Measurements from ENCODE around the gene SLC33A1.
"Not testable (repeated sequence)": the region's sequence is repeated elsewhere in the genome, so short reads cannot be mapped to it uniquely, and the experiment has no call there.

SLC33A1 gene

DNA sequence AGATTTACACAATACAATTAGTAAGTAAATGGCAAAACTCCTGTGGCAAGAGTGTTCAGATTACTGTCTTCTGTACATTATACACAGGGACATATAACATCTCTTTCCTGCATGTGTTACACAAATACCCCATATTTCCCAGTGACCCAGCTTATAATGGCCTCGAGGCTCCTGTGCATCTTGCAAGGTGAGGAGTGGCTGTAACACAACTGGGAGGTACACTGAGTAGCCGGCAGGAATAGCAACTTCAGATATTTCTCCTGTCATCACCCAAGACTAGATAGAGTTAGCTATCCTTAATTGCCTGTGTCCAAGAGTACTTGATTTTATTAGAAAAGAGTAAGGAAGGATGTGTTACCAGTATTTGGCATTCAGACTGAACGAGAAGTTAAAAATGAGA, 21.8 kb upstream of the SLC33A1 start:
- Histone ChIP-seq H3K9ac (ENCODE audit: low read length) (no peak overlapping the region), H3K4me1 (ENCODE audit: control insufficient read depth, low read depth, low read length) (peaks cover 11% of the 10 kb centered on the region), H3K36me3 (ENCODE audit: control insufficient read depth, low read depth, low read length) (no peaks in the 10 kb centered on the region), H3K27ac (ENCODE audit: low read length) (no peak overlapping the region), H3K9me3 (ENCODE audit: control insufficient read depth, low read depth, low read length) (no peaks in the 10 kb centered on the region), H3K4me3 (ENCODE audit: low read length) (no peak overlapping the region), H3K27me3 (ENCODE audit: control insufficient read depth, insufficient read depth, low read length) (no peaks in the 10 kb centered on the region)

DNA sequence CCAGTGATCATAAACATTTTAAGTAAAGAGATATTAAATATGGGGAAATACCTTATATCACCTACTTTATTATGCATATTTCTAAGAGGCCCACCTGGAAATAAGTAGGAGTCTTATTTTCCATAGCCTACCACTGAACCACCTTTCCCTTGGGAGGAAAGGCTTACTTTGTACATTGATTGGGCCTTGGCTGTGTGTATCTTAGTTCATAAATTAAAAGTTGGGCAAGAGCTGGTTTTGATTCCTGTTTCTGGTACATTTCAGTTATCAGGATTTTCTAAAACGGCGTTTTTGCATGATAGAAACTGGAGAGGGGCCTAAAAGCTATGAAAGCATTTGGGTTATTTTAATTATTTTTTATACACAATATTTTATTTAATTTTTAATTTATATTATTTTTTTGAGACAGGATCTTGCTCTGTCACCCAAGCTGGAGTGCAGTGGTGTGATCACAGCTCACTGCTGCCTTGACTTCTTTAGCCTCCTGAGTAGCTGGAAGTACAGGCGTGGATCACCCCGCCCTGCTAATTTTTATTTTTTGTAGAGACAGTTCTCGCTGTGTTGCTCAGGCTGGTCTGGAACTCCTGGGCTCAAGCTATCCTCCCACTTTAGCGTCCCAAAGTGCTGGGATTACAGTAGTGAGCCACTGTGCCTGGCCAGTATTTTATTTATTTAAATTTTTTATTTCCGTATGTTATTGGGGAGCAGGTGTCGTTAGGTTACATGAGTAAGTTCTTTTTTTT, 18.8 kb upstream of the SLC33A1 start:
- Histone ChIP-seq H3K4me1 (ENCODE audit: control insufficient read depth, low read depth, low read length) (peaks cover 19% of the 10 kb centered on the region), H3K9me3 (ENCODE audit: control insufficient read depth, low read depth, low read length) (no peaks in the 10 kb centered on the region), H3K27ac (ENCODE audit: low read length) (no peak overlapping the region), H3K36me3 (ENCODE audit: control insufficient read depth, low read depth, low read length) (no peaks in the 10 kb centered on the region), H3K27me3 (ENCODE audit: control insufficient read depth, insufficient read depth, low read length) (no peaks in the 10 kb centered on the region), H3K4me3 (ENCODE audit: low read length) (peak overlapping the region; percentile 87), H3K9ac (ENCODE audit: low read length) (peak overlapping the region; percentile 94)

DNA sequence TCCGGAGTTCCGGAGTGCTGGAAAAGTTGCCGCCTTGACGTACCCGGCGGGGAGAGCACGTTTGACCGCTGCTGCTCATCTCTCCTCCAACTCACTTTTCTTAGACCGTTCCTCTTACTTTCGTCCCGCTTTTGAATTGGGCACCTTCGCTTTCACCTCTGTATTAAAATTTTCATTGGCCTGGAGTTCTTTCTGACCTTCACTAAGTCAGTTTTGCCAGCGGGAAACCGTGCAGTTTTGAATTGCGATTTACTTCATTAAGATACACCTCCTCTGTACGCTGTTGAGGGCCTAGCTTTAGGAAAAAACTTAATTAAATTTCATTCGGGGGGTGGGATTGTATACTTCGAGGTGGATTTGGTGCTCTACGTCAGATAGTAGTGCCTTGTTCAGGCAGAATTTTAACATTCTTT, 17.5 kb upstream of the SLC33A1 start:
- peak overlapping the region; percentile 87 for H3K4me3 ChIP-seq (ENCODE audit: low read length)
- H3K27ac ChIP-seq (ENCODE audit: low read length) = no peak overlapping the region
- peak overlapping the region; percentile 94 for H3K9ac ChIP-seq (ENCODE audit: low read length)
- no peaks in the 10 kb centered on the region for H3K36me3 ChIP-seq (ENCODE audit: control insufficient read depth, low read depth, low read length)
- H3K27me3 ChIP-seq (ENCODE audit: control insufficient read depth, insufficient read depth, low read length) = no peaks in the 10 kb centered on the region
- no peaks in the 10 kb centered on the region for H3K9me3 ChIP-seq (ENCODE audit: control insufficient read depth, low read depth, low read length)
- H3K4me1 ChIP-seq (ENCODE audit: control insufficient read depth, low read depth, low read length) = peaks cover 11% of the 10 kb centered on the region

DNA sequence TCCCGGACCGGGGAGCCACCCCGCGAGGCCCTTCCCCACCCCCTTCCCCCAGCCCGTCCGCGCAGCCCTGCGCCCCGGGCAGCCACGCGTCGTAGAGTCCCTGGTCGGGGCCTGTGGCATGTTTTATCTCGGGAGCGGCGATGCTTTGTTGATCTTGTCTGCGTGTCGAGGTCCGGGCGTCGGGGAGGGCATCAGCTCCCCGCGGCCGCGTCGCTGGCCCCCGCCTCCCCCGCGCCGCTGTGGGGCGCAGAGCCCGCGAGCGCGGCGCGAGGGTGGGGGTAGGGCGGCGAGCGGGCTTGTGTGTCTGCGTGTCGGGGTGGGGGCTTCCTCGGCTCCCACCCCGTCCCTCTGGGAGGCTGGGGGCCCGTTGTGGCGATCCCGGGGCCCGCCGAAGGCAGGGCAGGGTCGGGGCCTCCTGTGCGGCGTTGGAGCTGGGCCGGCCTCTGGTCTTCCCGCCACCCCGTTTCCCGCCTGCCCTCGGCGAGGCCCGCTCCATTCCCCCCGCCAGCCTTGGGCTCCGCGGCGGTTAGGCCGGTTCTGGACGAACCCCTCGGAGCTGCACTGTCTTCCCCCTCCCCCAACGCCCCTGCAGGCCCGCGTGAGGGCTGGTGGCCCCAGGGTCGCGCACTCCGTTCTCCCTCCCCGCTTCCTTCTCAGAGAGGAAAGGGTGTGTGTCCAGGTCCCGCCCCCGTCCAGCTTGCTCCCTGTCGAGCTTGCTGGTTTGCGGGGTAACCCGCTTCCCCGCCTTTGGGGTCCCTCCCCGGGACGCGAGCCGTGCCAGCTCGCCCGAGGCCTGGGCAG, 16.9 kb upstream of the SLC33A1 start:
- Histone ChIP-seq H3K27me3 (ENCODE audit: control insufficient read depth, insufficient read depth, low read length) (no peaks in the 10 kb centered on the region), H3K4me1 (ENCODE audit: control insufficient read depth, low read depth, low read length) (peaks cover 11% of the 10 kb centered on the region), H3K9me3 (ENCODE audit: control insufficient read depth, low read depth, low read length) (no peaks in the 10 kb centered on the region), H3K27ac (ENCODE audit: low read length) (peak overlapping the region; percentile 83), H3K4me3 (ENCODE audit: low read length) (peak overlapping the region; percentile 87), H3K36me3 (ENCODE audit: control insufficient read depth, low read depth, low read length) (no peaks in the 10 kb centered on the region), H3K9ac (ENCODE audit: low read length) (peak overlapping the region; percentile 94)

DNA sequence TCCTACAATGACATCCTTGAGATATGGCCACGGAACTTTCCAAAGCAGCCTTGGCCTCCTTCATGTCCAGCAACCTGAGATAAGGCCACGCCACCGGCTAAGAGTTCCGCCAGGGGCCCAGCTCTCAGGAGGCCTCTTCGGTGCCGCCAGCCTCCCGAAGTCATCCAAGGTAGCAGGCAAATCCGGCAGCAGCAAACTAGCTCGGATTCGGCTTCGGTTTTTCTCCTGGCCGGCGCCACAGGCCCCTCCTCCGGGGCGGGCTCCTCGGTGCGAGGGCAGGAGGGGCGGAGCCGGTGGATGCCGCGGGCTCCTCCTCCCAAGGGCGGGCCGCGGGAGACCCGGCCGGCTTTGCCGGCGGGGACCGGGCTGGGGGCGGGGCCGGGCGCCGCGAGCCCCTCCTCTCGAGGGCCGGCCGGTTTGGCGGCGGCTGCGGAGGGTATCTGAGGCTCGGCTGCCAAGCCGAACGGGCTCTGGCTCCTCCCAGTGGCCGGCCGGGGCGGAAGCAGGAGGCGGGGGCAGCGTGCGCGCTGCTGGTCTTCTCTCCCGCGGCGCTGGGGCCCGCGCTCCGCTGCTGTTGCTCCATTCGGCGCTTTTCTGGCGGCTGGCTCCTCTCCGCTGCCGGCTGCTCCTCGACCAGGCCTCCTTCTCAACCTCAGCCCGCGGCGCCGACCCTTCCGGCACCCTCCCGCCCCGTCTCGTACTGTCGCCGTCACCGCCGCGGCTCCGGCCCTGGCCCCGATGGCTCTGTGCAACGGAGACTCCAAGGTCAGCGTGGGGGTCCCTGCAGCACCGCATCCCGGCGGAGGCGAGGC, 16.1 kb upstream of the SLC33A1 start, which contains the start of gene GMPS:
Gene GMPS, plus strand, starts transcription at position 518 of the 812 bp plus-strand sequence. Its CDS starts 221 bp downstream, at position 739.
- peak within 1 kb of the TSS; percentile 83 for H3K27ac ChIP-seq (ENCODE audit: low read length)
- no peaks in the 10 kb centered on the region for H3K27me3 ChIP-seq (ENCODE audit: control insufficient read depth, insufficient read depth, low read length)
- no peaks in the 10 kb centered on the region for H3K36me3 ChIP-seq (ENCODE audit: control insufficient read depth, low read depth, low read length)
- H3K9me3 ChIP-seq (ENCODE audit: control insufficient read depth, low read depth, low read length) = no peaks in the 10 kb centered on the region
- H3K9ac ChIP-seq (ENCODE audit: low read length) = peak within 1 kb of the TSS; percentile 94
- H3K4me3 ChIP-seq (ENCODE audit: low read length) = peak within 1 kb of the TSS; percentile 87
- H3K4me1 ChIP-seq (ENCODE audit: control insufficient read depth, low read depth, low read length) = peaks cover 11% of the 10 kb centered on the region

DNA sequence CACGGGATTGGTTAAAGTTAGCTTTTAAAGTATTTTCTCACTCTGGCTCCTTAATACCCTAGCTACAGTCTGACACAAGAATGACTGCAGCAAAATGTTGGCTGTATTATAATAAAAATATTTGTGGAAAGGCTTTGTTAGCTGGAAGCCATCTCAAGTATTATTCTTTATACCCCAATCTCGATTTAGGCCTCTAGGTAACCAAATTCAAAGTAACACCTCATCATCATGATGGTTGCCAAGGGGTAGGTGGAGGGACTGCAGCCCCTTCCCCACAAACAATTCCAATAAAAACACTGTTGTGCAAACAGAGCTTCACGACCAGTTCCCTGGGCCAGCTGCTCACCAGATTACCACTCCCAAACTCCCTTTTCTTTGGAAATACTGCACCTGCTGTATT, 15.5 kb upstream of the SLC33A1 start:
- H3K36me3 ChIP-seq (ENCODE audit: control insufficient read depth, low read depth, low read length) = no peaks in the 10 kb centered on the region
- no peaks in the 10 kb centered on the region for H3K27me3 ChIP-seq (ENCODE audit: control insufficient read depth, insufficient read depth, low read length)
- peak overlapping the region; percentile 70 for H3K9ac ChIP-seq (ENCODE audit: low read length)
- no peaks in the 10 kb centered on the region for H3K9me3 ChIP-seq (ENCODE audit: control insufficient read depth, low read depth, low read length)
- H3K4me1 ChIP-seq (ENCODE audit: control insufficient read depth, low read depth, low read length) = peaks cover 11% of the 10 kb centered on the region
- H3K4me3 ChIP-seq (ENCODE audit: low read length) = peak overlapping the region; percentile 69
- peak overlapping the region; percentile 72 for H3K27ac ChIP-seq (ENCODE audit: low read length)

DNA sequence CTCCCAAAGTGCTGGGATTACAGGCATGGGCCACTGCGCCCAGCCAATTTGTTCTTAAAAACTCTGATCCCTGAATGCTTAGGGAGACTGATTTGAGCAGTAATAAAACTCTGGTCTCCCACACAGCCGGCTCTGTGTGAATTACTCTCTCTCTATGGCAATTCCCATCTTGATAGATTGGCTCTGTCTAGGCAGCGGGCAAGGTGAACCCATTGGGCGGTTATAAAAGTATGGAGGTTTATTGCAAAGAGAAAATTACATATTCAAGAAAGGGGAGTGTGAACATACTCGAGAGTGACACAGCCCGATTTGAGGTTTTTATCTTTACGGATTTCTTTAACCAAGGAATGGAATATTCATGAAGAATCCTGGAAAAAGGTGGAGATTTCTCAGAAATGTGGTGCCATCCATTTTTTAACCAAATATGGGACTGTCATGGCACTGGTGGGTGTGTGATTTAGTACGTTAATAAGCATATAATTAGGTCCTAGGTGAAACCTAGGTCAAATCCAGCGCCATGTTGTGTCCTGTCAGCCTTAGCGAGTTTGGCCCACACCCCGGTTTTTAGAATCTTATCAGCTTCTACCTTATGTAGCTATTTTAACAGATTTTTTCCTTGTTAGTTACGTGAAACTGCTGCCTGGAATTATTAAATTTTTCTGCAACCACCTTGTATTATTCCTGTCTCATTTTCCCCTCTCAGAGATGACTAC, 9.0 kb upstream of the SLC33A1 start:
- H3K36me3 ChIP-seq (ENCODE audit: control insufficient read depth, low read depth, low read length) = no peaks in the 10 kb centered on the region
- H3K9me3 ChIP-seq (ENCODE audit: control insufficient read depth, low read depth, low read length) = no peaks in the 10 kb centered on the region
- H3K4me3 ChIP-seq (ENCODE audit: low read length) = no peak overlapping the region
- H3K27me3 ChIP-seq (ENCODE audit: control insufficient read depth, insufficient read depth, low read length) = no peaks in the 10 kb centered on the region
- no peak overlapping the region for H3K27ac ChIP-seq (ENCODE audit: low read length)
- H3K9ac ChIP-seq (ENCODE audit: low read length) = no peak overlapping the region
- no peaks in the 10 kb centered on the region for H3K4me1 ChIP-seq (ENCODE audit: control insufficient read depth, low read depth, low read length)

DNA sequence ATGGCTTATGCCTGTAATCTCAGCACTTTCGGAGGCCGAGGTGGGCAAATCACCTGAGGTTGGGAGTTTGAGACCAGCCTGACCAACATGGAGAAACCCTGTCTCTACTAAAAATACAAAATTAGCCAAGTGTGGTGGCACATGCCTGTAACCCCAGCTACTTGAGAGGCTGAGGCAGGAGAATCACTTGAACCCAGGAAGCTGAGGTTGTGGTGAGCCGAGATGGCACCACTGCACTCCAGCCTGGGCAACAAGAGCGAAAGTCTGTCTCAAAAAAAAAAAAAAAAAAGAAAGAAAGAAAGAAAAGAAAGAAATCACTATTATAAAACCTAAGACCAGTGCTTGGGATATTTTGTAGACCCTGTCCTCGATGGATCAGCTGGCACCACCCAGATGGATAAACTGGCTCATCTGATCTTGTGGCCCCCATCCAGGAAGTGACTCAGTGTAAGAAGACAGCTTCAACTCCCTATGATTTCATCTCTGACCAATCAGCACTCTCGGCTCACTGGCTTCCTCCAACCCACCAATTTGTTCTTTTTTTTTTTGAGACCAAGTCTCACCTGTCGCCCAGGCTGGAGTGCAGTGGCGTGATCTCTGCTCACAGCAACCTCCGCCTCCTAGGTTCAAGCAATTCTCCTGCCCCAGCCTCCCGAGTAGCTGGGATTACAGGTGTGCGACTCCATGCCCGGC, 8.2 kb upstream of the SLC33A1 start:
- H3K27me3 ChIP-seq (ENCODE audit: control insufficient read depth, insufficient read depth, low read length); H3K4me1 ChIP-seq (ENCODE audit: control insufficient read depth, low read depth, low read length); H3K9me3 ChIP-seq (ENCODE audit: control insufficient read depth, low read depth, low read length); H3K4me3 ChIP-seq (ENCODE audit: low read length); H3K36me3 ChIP-seq (ENCODE audit: control insufficient read depth, low read depth, low read length); H3K9ac ChIP-seq (ENCODE audit: low read length); H3K27ac ChIP-seq (ENCODE audit: low read length): not testable (repeated sequence)

DNA sequence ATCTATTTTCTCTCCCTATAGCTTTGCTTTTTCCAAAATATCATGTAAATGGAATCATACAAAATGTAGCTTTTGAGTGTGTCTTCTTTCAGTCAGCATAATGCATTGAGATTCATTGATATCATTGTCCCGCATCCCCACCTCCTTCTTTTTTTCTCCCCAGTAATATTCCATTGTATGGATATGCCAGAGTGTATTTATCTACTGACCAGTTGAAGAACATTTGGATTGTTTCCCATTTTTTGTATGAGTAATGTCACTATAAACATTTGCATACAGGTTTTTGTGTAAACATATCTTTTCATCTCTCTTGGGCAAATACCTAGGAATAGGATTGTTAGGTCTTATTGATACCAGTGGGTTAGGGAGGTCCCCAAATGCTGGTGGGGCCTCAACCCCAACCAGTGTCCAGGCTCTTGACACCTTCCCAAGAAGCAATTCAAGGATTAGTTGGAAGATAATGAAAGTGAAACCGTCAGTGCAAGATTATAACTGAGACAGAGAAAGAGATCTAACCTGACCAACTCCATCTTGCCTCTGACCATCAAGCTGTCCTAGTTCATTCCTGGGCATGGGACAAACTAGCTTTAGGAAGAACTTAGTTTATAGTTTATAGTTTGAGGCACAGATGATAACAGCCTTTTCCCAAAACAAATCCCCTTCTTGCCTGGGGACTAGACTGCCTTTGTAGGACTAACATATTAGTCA, 7.4 kb upstream of the SLC33A1 start:
- H3K9ac ChIP-seq (ENCODE audit: low read length) = no peak overlapping the region

DNA sequence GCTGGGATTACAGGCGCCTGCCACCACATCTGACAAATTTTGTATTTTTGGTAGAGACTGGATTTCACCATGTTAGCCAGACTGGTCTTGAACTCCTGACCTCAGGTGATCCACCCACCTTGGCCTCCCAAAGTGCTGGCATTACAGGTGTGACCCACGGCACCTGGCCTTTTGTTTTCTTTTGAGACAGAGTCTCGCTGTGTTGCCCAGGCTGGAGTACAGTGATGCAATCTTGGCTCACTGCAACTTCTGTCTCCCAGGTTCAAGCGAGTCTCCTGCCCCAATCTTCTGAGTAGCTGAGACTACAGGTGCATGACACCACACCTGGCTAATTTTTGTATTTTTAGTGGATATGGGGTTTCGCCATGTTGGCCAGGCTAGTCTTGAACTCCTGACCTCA, 6.2 kb upstream of the SLC33A1 start:
- H3K9me3 ChIP-seq (ENCODE audit: control insufficient read depth, low read depth, low read length); H3K27ac ChIP-seq (ENCODE audit: low read length); H3K36me3 ChIP-seq (ENCODE audit: control insufficient read depth, low read depth, low read length); H3K4me1 ChIP-seq (ENCODE audit: control insufficient read depth, low read depth, low read length); H3K4me3 ChIP-seq (ENCODE audit: low read length); H3K27me3 ChIP-seq (ENCODE audit: control insufficient read depth, insufficient read depth, low read length); H3K9ac ChIP-seq (ENCODE audit: low read length): not testable (repeated sequence)

More for the DNA sequence above, 7.4 kb upstream of the SLC33A1 start:
- H3K36me3 ChIP-seq (ENCODE audit: control insufficient read depth, low read depth, low read length) = no peaks in the 10 kb centered on the region
- H3K27ac ChIP-seq (ENCODE audit: low read length) = no peak overlapping the region
- H3K4me1 ChIP-seq (ENCODE audit: control insufficient read depth, low read depth, low read length) = no peaks in the 10 kb centered on the region
- no peaks in the 10 kb centered on the region for H3K9me3 ChIP-seq (ENCODE audit: control insufficient read depth, low read depth, low read length)
- H3K4me3 ChIP-seq (ENCODE audit: low read length) = no peak overlapping the region
- no peaks in the 10 kb centered on the region for H3K27me3 ChIP-seq (ENCODE audit: control insufficient read depth, insufficient read depth, low read length)
